Muscle of leg (tissue), 11 donors: ENCODE measurements around the gene HNRNPLL. TPM values are rescaled to one million over a fixed set of nuclear protein-coding genes. Genes with fewer than 3 reads are reported as not detected.

Source experiments
- DNase-seq: peaks from one replicate; pipeline ENCODE4 v3.0.0; 2013
- H3K27ac ChIP-seq: one replicate; pipeline ENCODE4 v1.5.1; 2013; ENCODE audit warnings: mild to moderate bottlenecking, low read length, control low read depth
- H3K27me3 ChIP-seq: one replicate; pipeline ENCODE4 v1.6.1; 2013; ENCODE audit warnings: low read length; ENCODE audit not compliant: control insufficient read depth, insufficient read depth
- H3K36me3 ChIP-seq: one replicate; pipeline ENCODE4 v1.6.1; 2013; ENCODE audit warnings: low read length; ENCODE audit not compliant: control insufficient read depth, insufficient read depth
- H3K4me1 ChIP-seq: one replicate; pipeline ENCODE4 v1.6.1; 2013; ENCODE audit warnings: low read length; ENCODE audit not compliant: control insufficient read depth, insufficient read depth
- H3K4me3 ChIP-seq: one replicate; pipeline ENCODE4 v1.5.1; 2013; ENCODE audit warnings: low read length, control low read depth
- H3K9me3 ChIP-seq: replicated peaks from 2 replicates; pipeline ENCODE4 v1.6.1; 2013; ENCODE audit warnings: low read depth, low read length; ENCODE audit not compliant: control insufficient read depth
- WGBS: methylation state at CpG from one replicate; pipeline ENCODE4 v1.1.5; 2013; ENCODE audit warnings: missing lambda C conversion rate; ENCODE audit not compliant: insufficient coverage; 5-methylcytosine and 5-hydroxymethylcytosine counted together
- polyA plus RNA-seq, 8 donors: library from polyadenylated mRNA; unstranded; fragments of 120-200 nt; gene quantifications; one replicate each; pipeline versions ENCODE4 v1.2.1 to v1.2.3, GENCODE V29; 2013; ENCODE audit warnings: inconsistent platforms in 1 of 8, low replicate concordance in 1 of 8; ENCODE audit not compliant: insufficient read length in 8 of 8, insufficient read depth in 1 of 8
- total RNA-seq: library from RNA; stranded (reverse); fragments of 120-200 nt; gene quantifications from one replicate; pipeline ENCODE4 v1.2.4, GENCODE V29; 2013

The HNRNPLL gene
- total and polyA plus RNA-seq, 9 donors: 33.0 to 44.7 (median 36.5) TPM

- H3K36me3 ChIP-seq: no peaks in the 10 kb centered on the region
- 83% methylated on average over 6 of the region's 10 CpGs for WGBS
- no peak overlapping the region for H3K27ac ChIP-seq
- no peaks in the 10 kb centered on the region for H3K9me3 ChIP-seq
- peaks cover 5% of the 10 kb centered on the region for H3K27me3 ChIP-seq
- no peak for DNase-seq
- H3K4me1 ChIP-seq: peaks cover 12% of the 10 kb centered on the region
- no peak overlapping the region for H3K4me3 ChIP-seq
These were observed 68.8 kb downstream of the HNRNPLL start for GRCh38 chr2:38533757-38534545.

- DNase-seq: peak; percentile 56
- Histone ChIP-seq H3K36me3 (no peaks in the 10 kb centered on the region), H3K4me1 (peaks cover 12% of the 10 kb centered on the region), H3K27me3 (peaks cover 5% of the 10 kb centered on the region), H3K4me3 (no peak overlapping the region), H3K27ac (no peak overlapping the region), H3K9me3 (no peaks in the 10 kb centered on the region)
- 54% methylated on average over 9 of the region's 9 CpGs for WGBS
These were observed 69.5 kb downstream of the HNRNPLL start for GRCh38 chr2:38533180-38533579.

- Histone ChIP-seq H3K4me3 (no peak overlapping the region), H3K27me3 (peaks cover 5% of the 10 kb centered on the region), H3K27ac (no peak overlapping the region), H3K36me3 (no peaks in the 10 kb centered on the region), H3K9me3 (no peaks in the 10 kb centered on the region), H3K4me1 (peaks cover 12% of the 10 kb centered on the region)
- DNase-seq: no peak
- WGBS: 69% methylated on average over 2 of the region's 2 CpGs
These were observed 70.4 kb downstream of the HNRNPLL start for GRCh38 chr2:38532366-38532765.

- Histone ChIP-seq H3K9me3 (no peaks in the 10 kb centered on the region), H3K4me3 (no peak overlapping the region), H3K36me3 (no peaks in the 10 kb centered on the region), H3K4me1 (peaks cover 5% of the 10 kb centered on the region), H3K27ac (no peak overlapping the region), H3K27me3 (no peaks in the 10 kb centered on the region)
- DNase-seq: no peak
- 86% methylated on average over 13 of the region's 14 CpGs for WGBS
These were observed 73.5 kb downstream of the HNRNPLL start for GRCh38 chr2:38529208-38529607.

- WGBS: no CpG with 5 or more reads among the region's 5 CpGs
- Histone ChIP-seq H3K4me3 (peak overlapping the region; percentile 23), H3K9me3 (no peaks in the 10 kb centered on the region), H3K27me3 (no peaks in the 10 kb centered on the region), H3K4me1 (peaks cover 9% of the 10 kb centered on the region), H3K36me3 (no peaks in the 10 kb centered on the region), H3K27ac (no peak overlapping the region)
- peak; percentile 53 for DNase-seq
These were observed 74.2 kb downstream of the HNRNPLL start for GRCh38 chr2:38528534-38528933.

DNA sequence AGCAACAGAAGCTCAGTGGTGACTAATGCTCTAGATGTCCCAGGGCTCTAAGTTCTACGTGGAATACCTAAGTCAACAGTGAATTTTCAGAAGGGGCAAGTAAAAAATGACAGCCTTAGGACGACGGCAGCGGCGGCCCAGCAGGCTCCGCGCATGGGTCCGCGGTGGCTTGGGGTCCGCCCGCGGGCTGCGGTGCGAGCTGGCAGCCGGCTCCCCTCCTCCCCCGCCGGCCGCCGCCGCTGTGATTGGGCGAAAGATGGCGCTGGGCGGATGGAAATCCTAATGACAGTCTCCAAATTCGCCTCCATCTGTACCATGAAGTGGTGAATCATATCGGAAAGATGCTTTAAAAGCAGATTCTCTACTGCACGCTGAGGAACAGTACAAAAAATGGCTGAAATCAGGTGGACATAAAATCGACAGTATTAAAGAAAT is 74.7 kb downstream of the HNRNPLL start:
- Histone ChIP-seq H3K27ac (peak overlapping the region; percentile 24), H3K4me1 (peaks cover 14% of the 10 kb centered on the region), H3K27me3 (no peaks in the 10 kb centered on the region), H3K9me3 (no peaks in the 10 kb centered on the region), H3K36me3 (no peaks in the 10 kb centered on the region), H3K4me3 (peak overlapping the region; percentile 25)
- 0% methylated on average over 8 of the region's 27 CpGs for WGBS
- peak; percentile 74 for DNase-seq

GRCh38 chr2:38527338-38528007 is 75.3 kb downstream of the HNRNPLL start:
- no peaks in the 10 kb centered on the region for H3K27me3 ChIP-seq
- no peaks in the 10 kb centered on the region for H3K36me3 ChIP-seq
- WGBS: no CpG with 5 or more reads among the region's 5 CpGs
- no peaks in the 10 kb centered on the region for H3K9me3 ChIP-seq
- peak overlapping the region; percentile 24 for H3K27ac ChIP-seq
- no peak for DNase-seq
- peaks cover 15% of the 10 kb centered on the region for H3K4me1 ChIP-seq
- H3K4me3 ChIP-seq: peak overlapping the region; percentile 25

DNA sequence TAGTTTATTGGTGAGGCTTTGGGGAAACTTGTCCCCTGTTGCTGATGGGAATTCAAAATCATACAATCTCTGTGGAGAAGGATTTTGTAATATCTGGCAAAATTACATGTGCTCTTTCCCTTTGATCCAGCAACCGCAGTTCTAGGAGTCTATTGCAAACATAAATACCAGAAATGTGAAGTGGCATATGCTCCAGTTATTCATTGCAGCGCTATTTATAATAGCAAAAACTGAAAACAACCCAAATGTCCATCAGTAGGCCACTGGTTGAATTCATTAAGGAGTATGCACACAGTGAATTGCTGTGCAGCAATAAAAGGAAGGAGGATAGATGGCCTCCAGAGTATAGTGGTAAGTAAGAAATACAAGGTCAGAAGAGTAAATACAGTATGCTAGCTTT is 76.5 kb downstream of the HNRNPLL start:
- no peaks in the 10 kb centered on the region for H3K27me3 ChIP-seq
- H3K27ac ChIP-seq: no peak overlapping the region
- WGBS: no CpG with 5 or more reads among the region's 2 CpGs
- H3K36me3 ChIP-seq: no peaks in the 10 kb centered on the region
- peaks cover 15% of the 10 kb centered on the region for H3K4me1 ChIP-seq
- DNase-seq: no peak
- no peaks in the 10 kb centered on the region for H3K9me3 ChIP-seq
- H3K4me3 ChIP-seq: no peak overlapping the region

- no peaks in the 10 kb centered on the region for H3K36me3 ChIP-seq
- WGBS: 8% methylated on average over 2 of the region's 3 CpGs
- H3K9me3 ChIP-seq: no peaks in the 10 kb centered on the region
- no peak overlapping the region for H3K27ac ChIP-seq
- no peak overlapping the region for H3K4me3 ChIP-seq
- H3K27me3 ChIP-seq: no peaks in the 10 kb centered on the region
- peaks cover 15% of the 10 kb centered on the region for H3K4me1 ChIP-seq
- no peak for DNase-seq
These were observed 78.1 kb downstream of the HNRNPLL start for GRCh38 chr2:38524580-38524979.

GRCh38 chr2:38523728-38524437 is 78.8 kb downstream of the HNRNPLL start:
- DNase-seq: peak; percentile 38
- WGBS: 14% methylated on average over 1 of the region's 11 CpGs
- no peak overlapping the region for H3K4me3 ChIP-seq
- H3K36me3 ChIP-seq: no peaks in the 10 kb centered on the region
- no peak overlapping the region for H3K27ac ChIP-seq
- peaks cover 15% of the 10 kb centered on the region for H3K4me1 ChIP-seq
- no peaks in the 10 kb centered on the region for H3K9me3 ChIP-seq
- no peaks in the 10 kb centered on the region for H3K27me3 ChIP-seq
